GM13976 (cell line): ENCODE results near the gene TIMM13.

Experiments used
- DNase-seq: peaks from one replicate; pipeline ENCODE4 v3.0.0; 2012; ENCODE audit warnings: low spot score
- in situ Hi-C: fragments of 300-500 bp; cut with MboI; formaldehyde crosslinking; loops from one replicate; pipeline ENCODE4 v1.12.0; 2022; ENCODE audit warnings: low sequenced_read_pairs, mixed read lengths, inconsistent platforms; ENCODE audit not compliant: unreplicated experiment
- TF ChIP-seq, protein P1 (sequence below): IDR thresholded peaks from 2 replicates; pipeline ENCODE4 v1.5.1; 2012; ENCODE audit warnings: borderline replicate concordance, mild to moderate bottlenecking; ENCODE audit not compliant: insufficient read depth; ENCODE audit errors: extremely low read depth, missing control alignments, control extremely low read depth

TIMM13 gene

DNA sequence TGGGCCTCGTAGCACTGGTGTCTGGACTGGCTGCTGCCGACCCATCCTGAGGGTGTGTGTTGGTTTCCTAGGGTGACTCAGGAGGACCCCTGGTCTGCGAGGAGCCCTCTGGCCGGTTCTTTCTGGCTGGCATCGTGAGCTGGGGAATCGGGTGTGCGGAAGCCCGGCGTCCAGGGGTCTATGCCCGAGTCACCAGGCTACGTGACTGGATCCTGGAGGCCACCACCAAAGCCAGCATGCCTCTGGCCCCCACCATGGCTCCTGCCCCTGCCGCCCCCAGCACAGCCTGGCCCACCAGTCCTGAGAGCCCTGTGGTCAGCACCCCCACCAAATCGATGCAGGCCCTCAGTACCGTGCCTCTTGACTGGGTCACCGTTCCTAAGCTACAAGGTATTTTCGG lies 13.8 kb downstream of the TIMM13 start:
- DNase-seq = no peak
- TF ChIP-seq, protein P1, sequence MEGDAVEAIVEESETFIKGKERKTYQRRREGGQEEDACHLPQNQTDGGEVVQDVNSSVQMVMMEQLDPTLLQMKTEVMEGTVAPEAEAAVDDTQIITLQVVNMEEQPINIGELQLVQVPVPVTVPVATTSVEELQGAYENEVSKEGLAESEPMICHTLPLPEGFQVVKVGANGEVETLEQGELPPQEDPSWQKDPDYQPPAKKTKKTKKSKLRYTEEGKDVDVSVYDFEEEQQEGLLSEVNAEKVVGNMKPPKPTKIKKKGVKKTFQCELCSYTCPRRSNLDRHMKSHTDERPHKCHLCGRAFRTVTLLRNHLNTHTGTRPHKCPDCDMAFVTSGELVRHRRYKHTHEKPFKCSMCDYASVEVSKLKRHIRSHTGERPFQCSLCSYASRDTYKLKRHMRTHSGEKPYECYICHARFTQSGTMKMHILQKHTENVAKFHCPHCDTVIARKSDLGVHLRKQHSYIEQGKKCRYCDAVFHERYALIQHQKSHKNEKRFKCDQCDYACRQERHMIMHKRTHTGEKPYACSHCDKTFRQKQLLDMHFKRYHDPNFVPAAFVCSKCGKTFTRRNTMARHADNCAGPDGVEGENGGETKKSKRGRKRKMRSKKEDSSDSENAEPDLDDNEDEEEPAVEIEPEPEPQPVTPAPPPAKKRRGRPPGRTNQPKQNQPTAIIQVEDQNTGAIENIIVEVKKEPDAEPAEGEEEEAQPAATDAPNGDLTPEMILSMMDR = no peak
- in situ Hi-C loops = no loop called here

DNA sequence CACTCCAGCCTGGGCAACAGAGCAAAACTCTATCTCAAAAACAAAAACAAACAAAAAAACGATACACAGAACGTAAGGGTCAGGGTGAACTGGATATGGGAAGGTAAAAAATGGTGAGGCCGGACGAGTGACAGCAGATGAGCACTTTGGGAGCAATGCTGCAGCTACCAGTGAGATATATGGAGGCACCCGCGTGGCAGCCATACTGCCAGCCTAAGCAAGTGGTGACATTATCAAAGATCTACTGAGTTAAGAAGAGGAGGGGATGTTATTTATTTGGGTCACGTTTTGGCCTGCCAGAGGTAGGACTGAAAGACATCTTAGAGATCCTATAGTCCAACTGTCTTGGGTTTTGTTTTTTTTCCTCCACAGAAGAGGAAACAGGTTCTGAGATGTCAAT lies 14.2 kb downstream of the TIMM13 start:
- DNase-seq = no peak
- in situ Hi-C loops = no loop called here
- TF ChIP-seq, protein P1 = no peak

DNA sequence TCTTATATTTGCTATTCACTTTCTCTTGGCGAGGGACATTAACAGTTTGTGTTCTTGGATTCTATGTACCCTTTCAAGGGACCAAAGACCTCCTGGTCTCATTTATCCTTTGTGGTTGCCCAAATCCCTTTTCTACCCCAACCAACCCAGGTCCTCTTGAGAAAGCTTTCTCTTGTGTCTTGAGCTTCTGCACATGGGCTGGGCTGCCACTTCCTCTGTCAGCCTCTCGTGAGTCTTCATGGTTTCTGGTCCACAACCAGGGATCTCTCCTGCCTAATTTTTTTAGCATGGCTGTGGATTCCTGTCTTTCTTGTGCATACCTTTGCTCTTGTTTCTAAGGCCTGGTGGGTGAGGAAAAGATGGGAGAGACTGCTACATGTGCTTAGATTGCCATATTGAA lies 14.9 kb downstream of the TIMM13 start:
- in situ Hi-C loops = no loop called here
- DNase-seq = no peak
- TF ChIP-seq, protein P1 = no peak

DNA sequence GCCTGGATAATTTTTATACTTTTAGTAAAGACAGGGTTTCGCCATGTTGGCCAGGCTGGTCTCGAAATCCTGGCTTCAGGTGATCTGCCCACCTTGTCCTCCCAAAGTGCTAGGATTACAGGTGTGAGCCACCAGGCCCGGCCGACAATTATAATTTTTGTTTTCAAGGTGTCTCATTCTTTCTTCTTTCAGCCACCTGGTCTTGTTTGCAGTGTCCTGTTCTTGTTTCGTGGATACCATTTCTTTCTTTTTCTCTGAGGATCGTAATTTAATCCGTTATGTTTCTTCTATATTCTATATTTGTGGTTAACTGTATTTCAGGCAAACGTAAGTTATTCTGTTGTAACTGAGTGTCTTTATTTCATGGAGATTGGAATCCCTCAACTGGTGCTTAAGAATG lies 15.7 kb downstream of the TIMM13 start:
- TF ChIP-seq, protein P1 = no peak
- DNase-seq = no peak
- in situ Hi-C loops = no loop called here

DNA sequence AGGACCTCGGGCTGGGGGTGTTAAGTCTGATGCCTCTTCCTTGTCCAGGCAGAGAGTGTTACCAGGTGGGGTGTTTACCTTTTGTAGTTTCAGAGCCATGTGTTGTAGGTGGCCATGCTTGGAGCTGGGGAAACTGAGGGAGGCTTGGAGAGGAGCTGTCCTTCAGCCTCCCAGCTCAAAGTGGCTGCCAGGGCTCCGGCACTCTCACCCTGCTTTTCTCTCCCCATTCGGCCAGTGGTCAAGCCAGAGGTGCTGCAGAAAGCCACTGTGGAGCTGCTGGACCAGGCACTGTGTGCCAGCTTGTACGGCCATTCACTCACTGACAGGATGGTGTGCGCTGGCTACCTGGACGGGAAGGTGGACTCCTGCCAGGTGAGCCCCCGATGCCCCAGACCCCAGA lies 17.4 kb downstream of the TIMM13 start:
- TF ChIP-seq, protein P1 = no peak
- no peak for DNase-seq
- in situ Hi-C loops = no loop called here

DNA sequence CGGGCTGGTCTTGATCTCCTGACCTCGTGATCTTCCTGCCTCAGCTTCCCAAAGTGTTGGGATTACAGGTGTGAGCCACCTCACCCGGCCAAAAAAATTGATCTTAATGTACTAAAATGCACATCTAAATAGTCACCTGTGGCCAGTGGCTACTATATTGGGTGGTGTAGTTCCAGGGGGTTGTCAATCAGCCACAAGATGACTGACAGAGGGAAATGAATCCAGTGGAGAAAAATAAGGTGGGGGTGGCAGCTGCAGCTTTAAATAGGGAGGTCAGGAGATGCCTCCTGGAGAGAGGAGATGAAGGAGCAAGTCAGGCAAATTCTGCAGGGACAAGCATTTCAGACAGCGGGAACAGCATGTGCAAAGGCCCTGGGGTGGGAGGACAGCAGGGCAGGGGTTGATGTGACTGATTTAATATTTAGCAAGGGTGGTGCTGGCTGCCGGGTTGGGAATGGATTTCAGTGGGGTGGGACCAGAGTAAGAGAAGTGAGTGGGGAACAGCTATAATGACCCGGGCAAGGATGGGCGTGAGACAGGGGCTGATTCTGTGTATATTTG lies 18.0 kb downstream of the TIMM13 start:
- in situ Hi-C loops = no loop called here
- no peak for DNase-seq
- TF ChIP-seq, protein P1 = no peak
